Pons (tissue), 1 donor: ENCODE results near the gene TJP1.
"Not testable (repeated sequence)": the region's sequence is repeated elsewhere in the genome, so short reads cannot be mapped to it uniquely, and the experiment has no call there.

ENCODE experiments used
- DNase-seq: peaks from one replicate; pipeline ENCODE4 v3.0.0-alpha.2; 2016; ENCODE audit warnings: low spot score

TJP1 gene

GRCh38 chr15:29682781-29683180, 139.5 kb downstream of the TJP1 start:
- DNase-seq = no peak

GRCh38 chr15:29682361-29682760, 139.9 kb downstream of the TJP1 start:
- no peak for DNase-seq

- no peak for DNase-seq
These were observed 140.3 kb downstream of the TJP1 start for GRCh38 chr15:29681946-29682345.

- no peak for DNase-seq
These were observed 141.0 kb downstream of the TJP1 start for GRCh38 chr15:29681166-29681845.

GRCh38 chr15:29680465-29681165, 141.7 kb downstream of the TJP1 start:
- DNase-seq = no peak

GRCh38 chr15:29678504-29679034, 143.7 kb downstream of the TJP1 start:
- no peak for DNase-seq

GRCh38 chr15:29677871-29678461, 144.3 kb downstream of the TJP1 start:
- no peak for DNase-seq

- DNase-seq = no peak
These were observed 144.8 kb downstream of the TJP1 start for GRCh38 chr15:29677455-29677854.

- no peak for DNase-seq
These were observed 145.3 kb downstream of the TJP1 start for GRCh38 chr15:29676961-29677402.

GRCh38 chr15:29676374-29676960, 145.8 kb downstream of the TJP1 start:
- not testable (repeated sequence) for DNase-seq

- no peak for DNase-seq
These were observed 146.4 kb downstream of the TJP1 start for GRCh38 chr15:29675791-29676301.

GRCh38 chr15:29674661-29675533, 147.4 kb downstream of the TJP1 start:
- no peak for DNase-seq

- no peak for DNase-seq
These were observed 149.1 kb downstream of the TJP1 start for GRCh38 chr15:29672923-29673809.

- no peak for DNase-seq
These were observed 149.8 kb downstream of the TJP1 start for GRCh38 chr15:29672446-29672845.

GRCh38 chr15:29672046-29672445, 150.2 kb downstream of the TJP1 start:
- not testable (repeated sequence) for DNase-seq

- DNase-seq = no peak
These were observed 151.0 kb downstream of the TJP1 start for GRCh38 chr15:29670998-29671981.

GRCh38 chr15:29670266-29670665, 152.0 kb downstream of the TJP1 start:
- DNase-seq = no peak

GRCh38 chr15:29669823-29670222, 152.4 kb downstream of the TJP1 start:
- no peak for DNase-seq

- peak; percentile 91 for DNase-seq
These were observed 154.1 kb downstream of the TJP1 start for GRCh38 chr15:29668120-29668602.
